Astrocyte of the spinal cord (primary cell): ENCODE measurements around the gene HLCS.

Experiments
- DNase-seq: peaks from one replicate; pipeline ENCODE4 v3.0.0; 2011; ENCODE audit warnings: low read depth, low spot score
- H3K4me3 ChIP-seq: 2 replicates; pipeline ENCODE4 v1.5.1; 2011; ENCODE audit warnings: low read depth, mild to moderate bottlenecking, low read length, moderate library complexity
- CTCF ChIP-seq: IDR thresholded peaks from 2 replicates; pipeline ENCODE4 v1.5.1; 2012; ENCODE audit warnings: low read depth, mild to moderate bottlenecking, low read length, inconsistent platforms
- in situ Hi-C: cut with HindIII; loops from 2 replicates; pipeline ENCODE4 v1.10.0; 2017; ENCODE audit warnings: low sequenced_read_pairs

HLCS gene

DNA sequence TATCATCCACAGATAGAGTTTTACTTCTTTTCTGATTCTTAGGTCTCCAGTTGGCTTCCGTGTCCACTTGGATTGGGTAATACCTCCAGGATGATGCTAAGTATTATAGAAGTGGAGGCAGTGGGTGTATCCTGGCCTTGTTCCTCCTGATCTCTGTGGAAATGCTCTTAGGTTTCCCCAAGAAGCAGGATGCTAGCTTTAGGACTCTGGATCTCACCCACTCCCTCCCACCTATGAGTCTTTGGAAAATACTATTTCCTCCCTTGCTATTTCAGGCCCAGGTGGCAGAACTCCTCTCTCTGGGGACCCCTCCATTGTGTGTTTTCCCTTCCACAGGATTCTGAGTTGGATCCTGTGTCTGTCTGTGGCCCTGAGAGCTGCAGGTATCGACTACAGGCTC lies 180.9 kb downstream of the HLCS start:
- in situ Hi-C loops = no loop called here

DNA sequence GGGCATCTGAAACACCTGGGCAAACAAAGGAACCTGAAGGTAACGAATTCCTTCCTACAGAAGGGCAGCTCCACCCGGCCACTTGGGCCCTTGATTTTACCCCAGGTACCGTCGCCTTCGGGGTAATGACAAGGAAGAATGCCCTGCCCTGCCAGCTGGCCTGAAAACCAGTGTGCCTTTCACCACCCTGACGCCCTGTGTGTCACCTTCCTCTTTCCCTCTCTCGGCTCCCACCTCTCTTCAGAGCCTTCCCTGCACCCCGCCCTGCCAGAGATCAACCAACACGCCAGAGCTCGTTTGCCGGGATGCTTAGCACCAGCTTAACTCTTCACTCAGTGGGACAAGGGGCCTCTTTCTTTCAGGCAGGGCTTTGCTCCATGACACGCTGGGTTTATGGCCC lies 181.5 kb downstream of the HLCS start:
- in situ Hi-C loops = no loop called here
- H3K4me3 ChIP-seq = no peak overlapping the region
- no peak for DNase-seq
- no peak for TF ChIP-seq CTCF

More for the DNA sequence above, 180.9 kb downstream of the HLCS start:
- DNase-seq = no peak
- no peak overlapping the region for H3K4me3 ChIP-seq
- TF ChIP-seq CTCF = no peak

DNA sequence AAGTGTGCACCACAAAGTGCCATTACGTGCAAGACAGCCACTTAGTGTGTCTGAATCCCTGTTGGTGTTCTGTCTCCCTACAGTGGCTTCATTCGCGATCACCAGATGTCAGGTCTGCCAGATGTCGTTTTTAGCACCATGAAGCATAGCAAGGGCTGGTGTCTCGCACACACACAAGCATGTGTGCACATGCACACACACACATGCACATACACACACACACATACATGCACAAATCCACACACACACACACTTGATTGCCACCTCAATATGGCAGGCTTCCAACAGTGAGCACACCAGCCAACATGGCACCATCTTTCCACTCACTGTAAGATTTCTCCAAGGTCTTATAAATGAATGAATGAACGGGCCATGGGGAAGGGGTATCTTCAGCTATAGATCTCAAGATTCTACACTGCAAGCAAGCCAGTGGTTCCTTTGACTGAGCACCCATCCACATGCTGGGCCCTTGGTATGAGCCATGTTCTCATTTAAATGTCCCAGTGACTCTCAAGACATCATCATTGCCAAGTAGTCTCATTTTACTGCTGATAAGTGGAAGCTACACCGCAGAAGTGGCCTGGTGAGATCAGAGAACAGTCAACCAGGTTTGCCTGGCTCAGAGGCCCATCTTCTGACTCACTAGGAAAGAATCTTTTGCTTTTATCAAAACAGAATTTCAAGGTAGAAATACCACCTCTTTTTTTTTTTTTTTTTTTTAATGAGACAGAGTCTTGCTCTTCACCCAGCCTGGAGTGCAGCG lies 182.7 kb downstream of the HLCS start:
- peak; percentile 80 for DNase-seq
- no peak overlapping the region for H3K4me3 ChIP-seq
- in situ Hi-C loops = no loop called here
- TF ChIP-seq CTCF = no peak

DNA sequence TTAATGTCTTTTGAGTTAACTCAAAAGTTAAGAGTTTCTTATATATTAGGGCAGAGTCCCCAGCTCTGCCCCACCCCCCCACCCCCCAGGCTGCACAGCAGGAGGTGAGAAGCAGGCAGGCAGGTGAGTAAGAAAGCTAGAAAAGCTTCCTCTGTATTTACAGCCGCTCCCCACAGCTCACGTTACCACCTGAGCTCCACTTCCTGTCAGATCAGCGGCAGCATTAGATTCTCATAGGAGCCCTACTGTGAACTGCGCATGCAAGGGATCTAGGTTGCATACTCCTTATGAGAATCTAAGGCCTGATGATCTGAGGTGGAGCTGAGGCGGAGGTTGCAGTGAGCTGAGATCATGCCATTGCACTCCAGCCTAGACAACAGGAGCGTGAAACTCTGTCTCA lies 185.6 kb downstream of the HLCS start:
- DNase-seq = no peak
- no peak for TF ChIP-seq CTCF
- in situ Hi-C loops = no loop called here
- no peak overlapping the region for H3K4me3 ChIP-seq

DNA sequence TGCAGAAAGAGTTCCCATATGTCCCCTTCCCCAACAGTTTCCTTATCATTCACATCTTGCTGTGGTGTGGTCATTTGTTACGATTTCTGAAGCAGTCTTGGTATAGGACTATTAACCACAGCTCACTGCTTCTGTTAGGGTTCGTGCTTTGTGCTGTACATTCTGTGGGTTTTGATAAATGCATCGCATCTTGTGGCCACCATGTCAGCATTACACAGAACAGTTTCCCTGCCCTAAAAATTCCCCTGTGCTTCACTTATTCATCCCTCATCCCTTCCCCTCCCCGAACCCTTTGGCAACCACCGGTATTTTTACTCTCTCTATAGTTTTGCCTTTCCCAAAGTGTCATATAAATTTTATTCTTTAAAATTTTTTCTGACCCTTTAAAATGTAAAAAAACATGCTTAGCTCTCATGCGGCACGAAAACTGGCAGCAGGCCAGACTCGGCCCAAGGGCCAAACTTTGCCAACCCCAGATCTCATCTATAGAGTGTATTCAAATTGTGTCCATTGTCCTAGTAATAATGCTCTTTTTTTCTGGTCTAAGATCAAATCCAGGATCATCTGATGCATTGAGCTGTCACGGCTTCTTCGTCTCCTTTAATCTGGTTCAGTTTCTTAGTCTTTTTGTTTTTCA lies 189.4 kb downstream of the HLCS start:
- no peak overlapping the region for H3K4me3 ChIP-seq
- TF ChIP-seq CTCF = no peak
- in situ Hi-C loops = no loop called here
- DNase-seq = no peak

DNA sequence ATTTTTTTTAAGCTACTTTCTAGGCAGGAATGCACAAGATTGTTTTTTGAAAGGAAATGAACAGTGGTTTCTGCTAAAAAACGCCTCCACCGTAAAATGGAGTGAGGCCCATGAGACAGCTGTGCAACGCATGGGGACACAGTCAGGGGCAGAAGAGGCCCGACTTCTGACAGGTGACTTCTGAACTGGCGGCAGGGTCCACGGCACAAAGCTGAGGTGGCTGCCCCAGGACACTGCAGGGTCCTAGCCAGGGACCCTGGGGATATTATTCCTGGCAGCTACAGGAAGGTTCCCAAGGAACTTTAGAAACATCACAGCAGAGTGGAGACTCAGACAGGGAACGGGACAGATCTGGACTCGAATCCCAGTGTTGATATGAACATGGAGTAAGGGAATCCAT lies 192.5 kb downstream of the HLCS start:
- H3K4me3 ChIP-seq = no peak overlapping the region
- in situ Hi-C loops = no loop called here
- no peak for DNase-seq
- no peak for TF ChIP-seq CTCF
